Measurements from ENCODE around the gene SMYD1. TPM values are rescaled to one million over a fixed set of nuclear protein-coding genes. Genes with fewer than 3 reads are reported as not detected.

SMYD1 gene
- polyA plus RNA-seq, 3 donors: not detected

DNA sequence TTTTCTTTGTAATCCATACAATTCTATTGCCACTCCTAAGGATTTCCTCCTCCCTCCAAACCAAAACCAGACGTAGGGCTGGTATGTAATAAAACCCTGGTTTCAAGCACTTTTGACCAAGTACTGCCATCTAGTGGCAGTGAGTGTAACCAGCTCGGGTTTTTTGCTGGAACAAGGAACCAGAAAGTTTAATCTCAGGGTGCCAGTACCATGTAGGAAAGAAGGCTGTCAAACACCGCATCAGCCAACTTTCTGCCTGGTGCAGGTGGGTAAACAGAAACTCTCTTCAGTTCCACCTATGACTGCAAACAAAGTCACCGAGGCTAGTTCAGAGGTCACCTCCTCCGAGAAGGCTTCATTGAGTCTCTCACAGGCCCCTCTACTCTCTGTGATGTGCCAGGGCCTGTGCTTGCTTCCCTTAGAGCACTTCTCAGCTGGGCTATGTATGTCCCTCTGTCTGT, 92.4 kb downstream of the SMYD1 start:
- no peak overlapping the region for H3K27ac ChIP-seq (ENCODE audit: low read depth in 1 of 2, low read length in 2 of 2)
- no peaks in the 10 kb centered on the region for H3K36me3 Mint-ChIP-seq
- 0% methylated on average over 2 of the region's 5 CpGs for WGBS (ENCODE audit: insufficient coverage)
- H3K4me1 ChIP-seq (ENCODE audit: control insufficient read depth in 1 of 2, insufficient read depth in 2 of 2, low read length in 2 of 2): no peaks in the 10 kb centered on the region
- H3K27me3 ChIP-seq (ENCODE audit: control insufficient read depth in 2 of 2, insufficient read depth in 2 of 2, low read length in 2 of 2): no peaks in the 10 kb centered on the region
- no peaks in the 10 kb centered on the region for H3K79me2 ChIP-seq (ENCODE audit: insufficient read depth, low read length)
- peaks cover 0 to 1% (median 0%) of the 10 kb centered on the region in 3 donors for H3K27me3 Mint-ChIP-seq (ENCODE audit: low read depth in 3 of 3)
- no peak overlapping the region for H3K27ac Mint-ChIP-seq
- peak; percentile 87 for TF ChIP-seq CTCF (IDR thresholded peaks at IDR 0.05)
- no peaks in the 10 kb centered on the region for H3K36me3 ChIP-seq (replicated peaks in 1 of 2; ENCODE audit: control insufficient read depth in 1 of 2, insufficient read depth in 2 of 2, low read length in 2 of 2)
- no peaks in the 10 kb centered on the region for H3K9me3 ChIP-seq (replicated peaks in 1 of 2; ENCODE audit: control insufficient read depth in 1 of 2, insufficient read depth in 1 of 2, low read length in 2 of 2)
- no peaks in the 10 kb centered on the region for H3K4me1 Mint-ChIP-seq
- no peaks in the 10 kb centered on the region for H3K9me3 Mint-ChIP-seq
- H3K4me2 ChIP-seq (replicated peaks; ENCODE audit: extremely low read depth, low read length, poor library complexity, severe bottlenecking): no peak overlapping the region
- no peak overlapping the region for H3K4me3 Mint-ChIP-seq
- DNase-seq: peak; percentile 33 to 67 (median 53)
- no peaks in the 10 kb centered on the region for H4K20me1 ChIP-seq (ENCODE audit: insufficient read depth, low read length)
- no peak overlapping the region for H3K4me3 ChIP-seq (replicated peaks in 1 of 3; ENCODE audit: low read depth in 2 of 3, low read length in 3 of 3)
- H2AFZ ChIP-seq (ENCODE audit: insufficient read depth, low read depth, low read length, poor library complexity, severe bottlenecking): no peak overlapping the region
- no peak overlapping the region for H3K9ac ChIP-seq (ENCODE audit: insufficient read depth, low read length, poor library complexity, severe bottlenecking)
- intact Hi-C loops (cut with micrococcal nuclease): loop anchor here in 1 of 2 donors (2.0 kb wide), 1 partner anchor 99 kb away; no protein-coding TSS in a partner anchor

DNA sequence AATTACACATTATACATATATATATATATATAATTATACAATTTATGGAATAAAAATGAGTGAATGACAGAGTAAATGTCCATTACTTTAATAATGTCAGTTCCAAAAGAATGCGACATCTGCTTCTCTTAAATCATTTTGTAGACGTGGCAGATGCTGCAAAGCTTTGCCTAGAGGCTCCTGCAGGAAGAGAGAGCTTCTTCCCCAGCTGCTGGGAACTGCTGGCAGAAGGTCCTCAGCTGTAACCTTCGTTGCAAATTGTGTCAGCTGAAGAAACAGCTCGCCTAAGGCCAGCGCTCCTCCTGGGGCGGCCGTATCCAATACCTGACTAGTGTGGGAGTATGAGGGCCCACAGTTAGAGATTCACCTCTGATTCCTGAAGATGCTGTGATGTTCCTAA, 92.9 kb downstream of the SMYD1 start:
- Histone ChIP-seq H3K9ac (ENCODE audit: insufficient read depth, low read length, poor library complexity, severe bottlenecking) (no peak overlapping the region), H3K27ac (ENCODE audit: low read depth in 1 of 2, low read length in 2 of 2) (no peak overlapping the region), H4K20me1 (ENCODE audit: insufficient read depth, low read length) (no peaks in the 10 kb centered on the region), H2AFZ (ENCODE audit: insufficient read depth, low read depth, low read length, poor library complexity, severe bottlenecking) (no peak overlapping the region), H3K4me3 (replicated peaks in 1 of 3; ENCODE audit: low read depth in 2 of 3, low read length in 3 of 3) (no peak overlapping the region), H3K36me3 (replicated peaks in 1 of 2; ENCODE audit: control insufficient read depth in 1 of 2, insufficient read depth in 2 of 2, low read length in 2 of 2) (no peaks in the 10 kb centered on the region), H3K4me1 (ENCODE audit: control insufficient read depth in 1 of 2, insufficient read depth in 2 of 2, low read length in 2 of 2) (no peaks in the 10 kb centered on the region), H3K79me2 (ENCODE audit: insufficient read depth, low read length) (no peaks in the 10 kb centered on the region), H3K4me2 (replicated peaks; ENCODE audit: extremely low read depth, low read length, poor library complexity, severe bottlenecking) (no peak overlapping the region), H3K9me3 (replicated peaks in 1 of 2; ENCODE audit: control insufficient read depth in 1 of 2, insufficient read depth in 1 of 2, low read length in 2 of 2) (no peaks in the 10 kb centered on the region), H3K27me3 (ENCODE audit: control insufficient read depth in 2 of 2, insufficient read depth in 2 of 2, low read length in 2 of 2) (no peaks in the 10 kb centered on the region)
- WGBS (ENCODE audit: insufficient coverage): 84% methylated on average over 6 of the region's 7 CpGs
- no peaks in the 10 kb centered on the region for H3K4me1 Mint-ChIP-seq
- peaks cover 0 to 1% (median 0%) of the 10 kb centered on the region in 3 donors for H3K27me3 Mint-ChIP-seq (ENCODE audit: low read depth in 3 of 3)
- intact Hi-C loops (cut with micrococcal nuclease): loop anchor here in 1 of 2 donors (2.0 kb wide), 1 partner anchor 100 kb away; no protein-coding TSS in a partner anchor
- H3K4me3 Mint-ChIP-seq: no peak overlapping the region
- no peaks in the 10 kb centered on the region for H3K9me3 Mint-ChIP-seq
- no peaks in the 10 kb centered on the region for H3K36me3 Mint-ChIP-seq
- no peak for DNase-seq
- no peak for TF ChIP-seq CTCF (IDR thresholded peaks at IDR 0.05)
- H3K27ac Mint-ChIP-seq: no peak overlapping the region

All from CD14-positive monocyte (primary cell).